A549 (cell line): ENCODE measurements around the gene IFT43.

Source experiments
- BCL3 ChIP-seq: fragments of >200 bp; sonication (Bioruptor Twin); formaldehyde crosslinking; IDR thresholded peaks from 3 replicates; pipeline ENCODE4 v1.6.1; 2016
- CTCF ChIP-seq: fragments of >200 bp; sonication (Bioruptor Twin); formaldehyde crosslinking; IDR thresholded peaks from 3 replicates; pipeline ENCODE4 v1.5.1; 2016
- EP300 ChIP-seq, 2 experiments: fragments of >200 bp; sonication (Bioruptor Twin); formaldehyde crosslinking; IDR thresholded peaks; 2 replicates in 1 of 2; 3 replicates in 1 of 2; pipeline ENCODE4 v1.6.1; 2016 to 2017
- FOXS1 ChIP-seq: fragments of 250-450 bp; sonication (Bioruptor Pico); IDR thresholded peaks from 2 replicates; pipeline ENCODE4 v1.5.0; 2020; ENCODE audit warnings: mild to moderate bottlenecking, moderate library complexity
- HDAC2 ChIP-seq: fragments of 200-600 bp; sonication (generic); IDR thresholded peaks from 2 replicates; pipeline ENCODE4 v1.6.1; 2016
- JUN ChIP-seq, 2 experiments: fragments of >200 bp; sonication (Bioruptor Twin); formaldehyde crosslinking; IDR thresholded peaks; 2 replicates in 1 of 2; 3 replicates in 1 of 2; pipeline ENCODE4 v1.6.1; 2016 to 2017
- JUNB ChIP-seq: fragments of >200 bp; sonication (Bioruptor Twin); formaldehyde crosslinking; IDR thresholded peaks from 2 replicates; pipeline ENCODE4 v1.6.1; 2016
- MAFK ChIP-seq: fragments of 450-650 bp; IDR thresholded peaks from 2 replicates; pipeline ENCODE4 v1.6.1; 2014; ENCODE audit not compliant: partially characterized antibody
- POLR2A ChIP-seq: IDR thresholded peaks from 2 replicates; pipeline ENCODE4 v1.6.1; 2012; ENCODE audit warnings: mild to moderate bottlenecking, low read length
- SMC3 ChIP-seq: fragments of >200 bp; sonication (Bioruptor Twin); formaldehyde crosslinking; IDR thresholded peaks from 3 replicates; pipeline ENCODE4 v1.6.1; 2018; ENCODE audit warnings: inconsistent platforms

GRCh38 chr14:76078501-76078900, 92.9 kb downstream of the IFT43 start:
- TF ChIP-seq MAFK (no peak), FOXS1 (CRISPR knock-in tag) (no peak), JUN (IDR thresholded peaks at IDR 0.05) (no peak), POLR2A (no peak), BCL3 (no peak), EP300 (IDR thresholded peaks at IDR 0.05) (no peak), CTCF (no peak), SMC3 (no peak), HDAC2 (no peak), JUNB (no peak)
